SKM-1 (cell line): ENCODE results near the gene TBC1D22A.

ENCODE experiments used
- DNase-seq: peaks from one replicate; lab custom pipeline; 2025; ENCODE audit not compliant: unreplicated experiment; lab: John Stamatoyannopoulos, UW

Gene TBC1D22A

DNA sequence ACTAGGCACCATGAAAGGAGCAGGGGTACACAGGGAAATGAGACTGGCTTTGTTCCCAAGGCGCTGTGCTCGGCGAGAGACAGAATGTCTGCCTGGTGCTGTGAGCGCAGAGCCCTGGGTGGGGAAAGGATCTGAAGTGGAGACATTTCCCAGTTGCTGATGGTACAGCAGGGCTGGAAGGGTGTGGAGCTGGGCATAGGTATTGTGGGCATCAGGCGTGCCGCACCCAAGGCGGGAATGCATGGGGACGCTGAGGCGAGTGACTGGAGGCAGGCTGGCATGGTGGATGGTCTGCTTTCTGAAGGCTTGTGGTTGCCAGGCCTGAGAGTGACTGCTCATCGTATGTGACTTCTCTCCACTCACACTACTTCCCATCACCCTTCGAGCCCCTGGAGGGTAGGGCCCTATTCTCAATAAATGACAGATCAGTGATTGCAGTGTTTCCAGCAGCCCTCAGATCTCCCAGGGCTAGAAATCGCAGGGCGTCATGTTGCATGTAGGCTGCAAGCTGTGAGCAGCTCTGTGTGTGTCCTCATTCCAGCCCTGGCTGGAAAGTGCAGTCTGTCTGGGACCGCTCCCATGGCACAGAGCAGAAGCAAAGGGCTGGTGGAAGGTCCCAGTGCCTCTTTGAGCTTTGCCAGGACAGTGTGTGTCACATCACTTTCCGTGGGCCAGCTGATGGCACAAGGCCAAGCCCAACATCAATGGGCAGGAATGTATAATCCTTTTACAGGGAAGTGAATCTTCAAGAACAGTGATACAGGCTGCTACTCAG lies 67.7 kb downstream of the TBC1D22A start:
- no peak for DNase-seq

DNA sequence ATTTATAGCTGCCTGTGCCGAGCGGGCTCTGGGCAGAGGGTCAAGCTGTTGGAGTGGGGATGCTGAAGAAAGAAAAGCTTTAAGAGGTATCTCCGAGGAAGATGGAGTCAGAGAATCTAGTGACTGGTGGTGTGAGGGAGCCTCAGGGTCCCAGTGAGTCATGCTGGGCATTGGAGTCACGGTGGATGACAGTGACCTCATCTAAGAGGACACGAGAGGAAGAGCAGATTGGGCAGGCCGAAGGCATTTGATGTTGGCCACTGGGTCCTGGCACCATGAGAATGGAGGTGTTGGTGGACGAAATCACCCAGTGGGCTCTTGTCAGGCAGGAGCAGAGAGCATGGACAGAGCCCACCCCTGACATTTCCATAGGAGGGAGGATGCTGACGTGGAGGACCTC lies 68.4 kb downstream of the TBC1D22A start:
- DNase-seq, result no peak

DNA sequence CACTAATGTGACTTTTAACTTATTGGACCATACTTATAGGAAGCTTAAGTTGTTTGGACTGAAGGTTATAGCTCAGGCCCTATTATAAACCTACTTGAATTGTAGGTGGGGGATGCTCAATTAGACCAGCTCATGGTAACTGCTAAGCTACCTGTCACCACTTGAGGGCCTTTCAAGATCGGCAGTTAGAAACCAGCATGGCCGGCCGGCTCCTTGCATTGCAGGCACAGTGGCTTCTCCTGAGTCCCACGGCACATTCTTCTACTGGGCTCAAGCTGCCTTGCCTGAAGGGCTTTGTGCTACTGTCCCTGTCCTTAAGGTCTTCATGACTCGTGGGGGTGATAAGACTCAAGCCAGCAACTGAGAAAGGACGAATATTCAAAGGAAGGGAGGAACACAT lies 70.8 kb downstream of the TBC1D22A start:
- DNase-seq, result no peak

GRCh38 chr22:46834021-46834737 lies 71.7 kb downstream of the TBC1D22A start:
- DNase-seq, result no peak

- no peak for DNase-seq
Measured at GRCh38 chr22:46835288-46835687, 72.8 kb downstream of the TBC1D22A start.

GRCh38 chr22:46835693-46836092 lies 73.2 kb downstream of the TBC1D22A start:
- DNase-seq, result no peak

GRCh38 chr22:46841522-46841921 lies 79.1 kb downstream of the TBC1D22A start:
- DNase-seq, result no peak

GRCh38 chr22:46842606-46843005 lies 80.2 kb downstream of the TBC1D22A start:
- no peak for DNase-seq

- no peak for DNase-seq
Measured at GRCh38 chr22:46843821-46844255, 81.4 kb downstream of the TBC1D22A start.

DNA sequence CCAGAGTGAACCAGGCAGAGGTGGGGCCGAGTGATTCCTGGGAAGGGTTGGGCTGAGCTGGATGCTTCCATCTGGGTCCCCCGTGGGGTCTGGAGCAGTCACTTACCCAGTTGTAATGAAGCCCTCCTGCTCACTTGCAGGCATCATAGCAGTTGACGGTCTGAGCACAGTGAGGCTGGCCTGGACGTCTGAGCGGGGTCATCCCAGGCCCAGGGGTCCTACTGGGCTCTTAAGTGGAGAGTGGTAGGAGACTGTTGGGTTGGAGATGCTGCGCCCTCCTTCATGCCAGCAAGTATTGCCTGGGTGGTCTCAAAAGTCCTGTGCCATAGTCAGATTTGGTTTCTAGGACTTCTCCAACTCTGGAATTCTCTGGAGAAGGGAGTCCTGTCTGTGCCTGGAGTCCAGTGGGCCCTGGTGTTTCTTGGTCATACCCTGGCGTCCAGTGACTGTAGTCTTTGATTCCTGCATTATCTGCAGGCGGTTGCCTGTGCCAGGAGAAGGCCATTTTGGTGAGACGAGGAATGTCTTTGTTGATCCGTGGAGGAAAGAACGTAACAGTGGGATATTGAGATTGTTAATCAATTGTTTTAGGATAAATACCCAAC lies 82.3 kb downstream of the TBC1D22A start:
- no peak for DNase-seq

DNA sequence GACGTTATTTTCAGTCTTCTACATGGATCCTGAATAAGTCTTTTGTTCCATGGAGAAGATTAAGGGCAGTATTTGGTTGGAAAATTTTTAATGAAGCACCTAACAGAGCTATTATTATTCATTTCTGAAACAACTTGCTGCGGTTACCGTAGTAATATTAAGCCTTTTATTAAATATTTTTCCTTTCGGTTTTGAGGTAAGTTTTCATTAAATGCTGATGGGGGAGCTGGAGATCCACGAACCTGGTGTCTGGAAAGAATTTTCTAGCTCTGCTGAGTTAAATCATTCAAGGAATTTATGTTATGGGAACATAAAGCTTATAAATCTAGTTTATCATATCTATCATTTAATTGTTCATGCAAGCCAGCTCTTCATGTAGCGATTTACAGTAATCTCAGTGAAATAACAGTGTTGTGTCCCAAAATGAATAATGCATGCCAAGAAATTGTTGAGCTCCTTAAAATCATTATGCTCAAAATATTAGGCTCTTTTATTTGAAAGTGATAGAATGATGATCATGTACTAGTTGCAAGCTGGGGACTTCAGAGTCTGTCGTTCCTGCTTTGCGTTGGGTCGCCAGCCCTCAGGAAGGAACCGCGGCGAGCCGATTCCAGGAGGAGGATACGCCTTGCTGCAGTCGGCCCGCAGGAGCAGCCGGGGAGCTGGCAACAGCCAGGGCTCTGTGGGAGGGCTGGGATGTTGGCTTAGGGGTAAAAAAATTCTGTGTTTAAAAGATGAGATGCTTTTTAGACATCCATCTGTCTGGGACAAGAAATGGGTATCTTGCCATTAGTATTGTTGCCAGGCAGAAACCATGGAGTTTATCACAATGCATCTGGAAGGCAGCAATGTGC lies 83.1 kb downstream of the TBC1D22A start:
- DNase-seq, result no peak

GRCh38 chr22:46846150-46846831 lies 83.8 kb downstream of the TBC1D22A start:
- DNase-seq, result no peak

DNA sequence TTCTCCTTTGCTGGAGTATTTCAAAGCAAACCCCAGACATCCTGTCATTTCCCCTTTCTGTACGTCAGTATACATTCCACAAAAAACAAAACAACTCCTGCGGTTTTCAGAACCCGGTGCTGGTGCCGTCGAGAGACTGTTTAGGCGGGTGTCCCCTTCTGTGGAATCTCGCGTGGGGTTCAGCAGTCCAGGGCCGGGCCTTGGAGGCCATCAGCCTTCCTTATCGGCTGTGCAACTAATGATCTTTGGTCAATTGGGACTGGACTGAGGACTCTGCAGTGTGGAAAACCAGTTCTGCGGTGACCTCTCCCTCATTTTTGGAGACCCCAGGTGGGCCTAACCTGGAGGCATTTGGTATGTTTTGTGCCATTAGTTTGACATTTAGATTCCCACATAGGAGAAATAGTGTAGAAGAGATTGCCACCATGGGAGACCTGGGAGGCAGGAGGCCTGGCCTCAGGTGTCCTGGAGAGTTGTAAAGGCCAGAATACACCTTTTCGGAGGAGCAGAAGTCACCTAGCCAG lies 84.4 kb downstream of the TBC1D22A start:
- DNase-seq, result no peak

- no peak for DNase-seq
Measured at GRCh38 chr22:46848197-46848596, 85.7 kb downstream of the TBC1D22A start.

GRCh38 chr22:46849101-46849500 lies 86.7 kb downstream of the TBC1D22A start:
- DNase-seq, result no peak

DNA sequence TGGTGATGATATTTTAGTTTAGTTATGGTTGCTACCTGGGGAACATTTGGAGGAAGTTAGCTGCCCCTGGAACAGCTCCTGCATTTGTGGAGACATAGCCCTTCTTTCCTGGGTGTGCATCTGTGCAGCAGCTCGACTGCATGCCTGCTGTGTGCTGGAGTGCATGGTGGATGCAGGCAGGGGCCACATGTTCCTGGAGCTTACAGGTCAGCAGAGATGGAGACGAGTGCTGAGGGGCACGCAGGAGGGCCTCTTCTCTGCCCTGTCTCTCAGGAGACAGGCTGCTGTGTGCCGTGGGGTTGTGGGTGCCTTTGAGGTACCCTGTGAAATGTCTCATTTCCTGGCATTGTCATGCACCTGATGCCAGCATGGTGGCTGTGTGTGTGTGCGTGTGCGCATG lies 87.5 kb downstream of the TBC1D22A start:
- no peak for DNase-seq

DNA sequence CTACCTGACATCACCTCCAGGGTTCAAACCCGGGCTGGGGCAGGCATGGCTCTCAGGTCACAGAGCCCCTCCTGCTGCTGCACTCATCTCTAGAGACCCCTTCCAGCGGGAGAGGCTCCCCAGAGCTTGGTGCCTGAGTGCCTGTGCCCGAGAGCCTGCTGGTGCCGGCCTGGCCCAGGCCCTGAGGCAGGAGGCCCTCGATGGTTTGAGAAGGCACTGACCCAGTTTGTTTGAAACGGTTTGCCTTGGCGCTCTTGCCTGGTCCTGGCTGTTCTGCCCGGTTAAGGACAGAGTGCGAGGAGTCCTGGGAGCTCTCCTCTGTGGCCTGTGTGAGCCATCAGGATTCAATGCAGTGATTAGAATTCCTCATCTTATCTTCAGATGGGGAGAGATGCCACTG lies 88.9 kb downstream of the TBC1D22A start:
- no peak for DNase-seq

GRCh38 chr22:46851941-46852340 lies 89.5 kb downstream of the TBC1D22A start:
- DNase-seq, result no peak

DNA sequence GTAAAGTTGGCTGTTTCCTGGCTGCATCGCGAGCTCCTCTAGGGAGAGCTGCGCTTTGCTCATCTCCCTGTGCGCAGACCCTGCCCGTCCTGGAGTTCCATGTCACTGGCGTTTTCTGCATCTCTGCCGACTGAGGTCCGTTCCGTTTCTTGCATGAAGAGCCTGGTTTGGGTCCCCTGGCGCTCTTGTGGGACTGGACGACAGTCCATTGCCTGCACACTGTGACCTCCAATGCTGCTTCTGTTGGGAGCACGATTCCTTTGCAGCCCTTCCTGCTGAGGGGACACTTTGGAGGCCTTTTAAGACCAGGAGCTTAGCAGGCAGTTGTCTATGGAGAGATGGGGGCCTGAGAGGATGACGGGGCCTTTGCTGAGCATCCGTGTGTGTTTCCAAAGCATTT lies 90.3 kb downstream of the TBC1D22A start:
- DNase-seq, result no peak

DNA sequence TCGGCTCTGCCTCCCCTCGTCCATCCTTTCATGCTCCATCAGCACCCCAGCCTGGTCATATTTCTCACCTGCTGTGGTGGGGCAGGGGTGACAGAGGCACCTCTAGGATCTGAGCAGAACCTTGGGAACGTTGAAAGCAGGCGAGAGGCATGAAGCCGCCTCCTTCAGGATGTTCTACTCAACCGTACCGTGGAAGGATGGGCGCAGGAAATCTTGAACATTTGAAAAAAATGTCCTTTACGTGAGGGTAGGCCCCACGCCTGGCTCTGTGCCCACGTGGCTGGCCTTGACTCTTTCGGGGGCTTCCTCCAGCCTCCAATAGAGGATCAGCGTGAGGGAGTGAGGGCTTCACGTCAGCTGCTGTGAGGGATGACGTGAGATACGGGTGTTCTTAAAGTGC lies 90.7 kb downstream of the TBC1D22A start:
- no peak for DNase-seq
